ENCODE measurements around the gene ZNF521.

ZNF521 gene

GRCh38 chr18:25229920-25230319 is 122.0 kb downstream of the ZNF521 start:
- in situ Hi-C loops (cut with MboI; ENCODE audit: low sequenced_read_pairs) = no loop called here

- in situ Hi-C loops (cut with MboI; ENCODE audit: low sequenced_read_pairs) = no loop called here
Observed at GRCh38 chr18:25229081-25229480, 122.9 kb downstream of the ZNF521 start.

DNA sequence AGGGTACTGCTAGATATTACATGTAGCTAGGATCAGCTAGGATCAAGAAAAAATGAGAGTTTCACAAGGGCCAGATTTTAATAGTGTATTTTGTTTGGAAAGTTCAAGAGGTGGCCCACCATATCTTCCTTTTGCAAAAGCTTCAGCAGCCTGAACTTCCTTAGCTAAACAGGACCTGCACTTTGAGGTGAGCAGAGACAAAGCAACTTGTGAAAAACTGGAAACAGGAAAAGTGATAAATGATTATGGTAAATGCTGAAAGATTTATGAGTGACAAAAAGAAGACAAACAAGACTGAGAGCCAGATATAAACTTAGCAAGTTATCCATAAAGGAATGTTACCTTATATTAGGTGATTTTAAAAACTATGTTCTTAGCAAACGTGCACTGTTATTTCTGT is 123.6 kb downstream of the ZNF521 start:
- in situ Hi-C loops (cut with MboI; ENCODE audit: low sequenced_read_pairs) = no loop called here

- in situ Hi-C loops (cut with MboI; ENCODE audit: low sequenced_read_pairs) = no loop called here
Observed at GRCh38 chr18:25225151-25225550, 126.8 kb downstream of the ZNF521 start.

GRCh38 chr18:25223899-25224886 is 127.8 kb downstream of the ZNF521 start:
- in situ Hi-C loops (cut with MboI; ENCODE audit: low sequenced_read_pairs) = no loop called here

- in situ Hi-C loops (cut with MboI; ENCODE audit: low sequenced_read_pairs) = no loop called here
Observed at GRCh38 chr18:25223211-25223610, 128.8 kb downstream of the ZNF521 start.

- in situ Hi-C loops (cut with MboI; ENCODE audit: low sequenced_read_pairs) = no loop called here
Observed at GRCh38 chr18:25222648-25223047, 129.3 kb downstream of the ZNF521 start.

GRCh38 chr18:25210622-25211021 is 141.3 kb downstream of the ZNF521 start:
- in situ Hi-C loops (cut with MboI; ENCODE audit: low sequenced_read_pairs) = no loop called here

GRCh38 chr18:25192065-25192464 is 159.9 kb downstream of the ZNF521 start:
- in situ Hi-C loops (cut with MboI; ENCODE audit: low sequenced_read_pairs) = no loop called here

- in situ Hi-C loops (cut with MboI; ENCODE audit: low sequenced_read_pairs) = no loop called here
Observed at GRCh38 chr18:25190472-25190871, 161.5 kb downstream of the ZNF521 start.

GRCh38 chr18:25189391-25190185 is 162.4 kb downstream of the ZNF521 start:
- in situ Hi-C loops (cut with MboI; ENCODE audit: low sequenced_read_pairs) = no loop called here

DNA sequence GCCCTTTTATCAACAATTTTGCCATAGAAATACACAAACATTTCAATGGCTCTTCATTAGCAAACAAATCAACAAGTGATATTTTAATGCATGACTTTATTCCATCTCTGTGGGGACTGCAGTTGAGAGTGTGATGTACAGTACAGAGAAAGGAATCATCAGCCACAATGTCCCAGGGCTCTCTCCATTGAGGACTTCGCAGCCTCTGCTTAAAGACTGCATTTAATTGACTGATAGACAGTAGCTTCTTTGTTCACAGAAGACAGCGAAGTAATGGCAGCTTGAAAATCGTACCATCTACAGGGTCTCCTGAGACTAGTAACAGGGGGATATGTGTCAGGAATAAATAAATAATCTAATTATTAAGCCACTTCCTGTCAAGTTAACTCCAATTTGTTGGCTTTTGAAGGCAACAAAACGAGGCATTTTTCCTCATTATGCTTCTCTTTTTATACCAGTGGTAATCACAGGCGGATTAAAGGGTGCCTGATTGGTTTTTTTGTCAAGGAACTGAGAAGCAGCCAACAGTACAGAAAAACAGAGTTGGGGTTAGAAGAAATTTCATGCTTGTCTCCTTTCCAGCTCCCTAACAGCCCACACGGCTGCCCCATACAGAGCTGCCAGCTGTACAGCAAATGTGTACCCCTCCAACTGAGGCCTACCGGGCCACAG is 164.3 kb downstream of the ZNF521 start:
- in situ Hi-C loops (cut with MboI; ENCODE audit: low sequenced_read_pairs) = no loop called here

GRCh38 chr18:25186871-25187270 is 165.1 kb downstream of the ZNF521 start:
- in situ Hi-C loops (cut with MboI; ENCODE audit: low sequenced_read_pairs) = no loop called here

DNA sequence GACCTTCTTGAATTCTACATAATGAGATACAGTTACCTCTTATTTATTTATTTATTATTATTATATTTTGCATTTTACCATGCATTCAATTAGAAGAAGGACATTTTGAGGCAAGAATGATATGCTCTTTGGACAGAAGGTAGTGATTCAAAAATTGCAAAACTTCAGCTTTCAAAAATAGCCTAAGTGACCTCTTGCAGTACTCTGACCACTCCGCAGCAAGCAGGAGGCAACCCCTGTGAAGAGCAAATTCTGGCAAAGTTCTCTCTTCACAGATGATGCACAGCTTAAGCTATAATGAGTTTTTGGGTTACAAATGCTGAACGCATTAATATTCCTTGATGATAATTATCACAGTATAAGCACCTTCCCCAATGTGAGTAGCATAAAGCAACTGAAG is 170.0 kb downstream of the ZNF521 start:
- in situ Hi-C loops (cut with MboI; ENCODE audit: low sequenced_read_pairs) = no loop called here

GRCh38 chr18:25181581-25181980 is 170.4 kb downstream of the ZNF521 start:
- in situ Hi-C loops (cut with MboI; ENCODE audit: low sequenced_read_pairs) = no loop called here

- in situ Hi-C loops (cut with MboI; ENCODE audit: low sequenced_read_pairs) = no loop called here
Observed at GRCh38 chr18:25180973-25181548, 170.9 kb downstream of the ZNF521 start.

DNA sequence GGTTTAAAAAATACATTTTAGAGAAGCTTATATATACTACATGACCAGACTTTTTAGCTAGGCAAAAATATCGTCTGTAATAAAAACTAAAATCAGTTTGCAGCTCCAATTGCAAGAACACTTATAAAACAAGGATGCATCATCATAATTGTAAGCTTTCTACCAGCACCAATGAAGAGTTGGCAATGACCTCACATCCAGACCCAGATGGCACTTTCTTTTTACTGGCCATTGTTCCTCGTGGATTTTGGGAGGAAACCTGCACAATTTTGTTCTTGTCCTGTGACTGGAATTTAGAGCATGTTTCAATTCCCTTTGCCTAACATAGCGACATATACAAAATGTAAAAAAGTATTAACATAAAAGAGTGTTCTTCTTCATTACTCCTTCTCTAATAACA is 174.3 kb downstream of the ZNF521 start:
- in situ Hi-C loops (cut with MboI; ENCODE audit: low sequenced_read_pairs) = no loop called here

- in situ Hi-C loops (cut with MboI; ENCODE audit: low sequenced_read_pairs) = no loop called here
Observed at GRCh38 chr18:25176518-25177042, 175.4 kb downstream of the ZNF521 start.

DNA sequence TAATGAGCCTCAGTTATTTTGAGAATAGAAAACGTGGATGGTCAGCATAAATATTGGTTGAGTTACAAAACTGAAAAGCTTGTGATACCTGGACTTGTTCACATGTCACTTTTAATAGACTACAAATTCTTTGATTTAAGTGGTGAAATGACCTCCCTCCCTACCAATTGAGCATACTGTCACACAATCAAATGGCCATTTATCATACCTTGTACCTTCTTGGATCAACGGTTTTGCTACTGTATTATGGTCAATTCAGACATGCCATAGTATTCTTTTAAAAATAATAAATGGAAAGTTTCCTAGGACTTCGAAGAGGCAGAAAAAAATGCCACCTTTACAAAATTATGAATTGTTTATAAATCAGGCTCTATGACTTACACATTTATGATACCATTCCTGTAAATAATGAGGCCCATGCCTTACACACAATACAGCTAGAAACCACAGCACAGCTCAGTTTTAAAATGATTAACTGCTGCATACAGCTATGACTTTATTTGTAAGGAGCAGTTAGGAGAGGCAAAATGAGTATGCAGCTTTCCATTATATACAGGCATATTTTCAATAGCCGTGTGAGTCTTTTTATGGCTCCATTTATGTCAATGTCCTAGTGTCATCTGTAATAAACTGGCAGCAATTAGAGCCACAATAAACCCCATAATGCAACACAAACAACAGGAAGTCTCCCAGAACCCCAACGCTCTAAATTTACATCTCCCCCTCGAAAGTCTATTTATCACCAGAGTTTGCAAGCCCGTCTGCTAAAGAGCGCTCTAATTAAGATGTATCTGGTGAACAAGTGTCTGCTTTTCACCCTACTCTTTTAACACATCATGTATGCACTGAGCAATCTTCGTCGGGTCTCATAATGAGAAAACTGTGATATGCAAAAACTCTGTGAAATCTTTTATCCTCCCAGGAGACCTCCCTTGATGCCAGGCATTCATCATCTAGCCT is 176.1 kb downstream of the ZNF521 start:
- in situ Hi-C loops (cut with MboI; ENCODE audit: low sequenced_read_pairs) = no loop called here

GRCh38 chr18:25174324-25174723 is 177.6 kb downstream of the ZNF521 start:
- in situ Hi-C loops (cut with MboI; ENCODE audit: low sequenced_read_pairs) = no loop called here
